GM12872 (cell line): Measurements from ENCODE around the gene GCAT.

ENCODE experiments used
- CTCF ChIP-seq: IDR thresholded peaks from 3 replicates; pipeline ENCODE4 v1.5.1; 2011; ENCODE audit warnings: low read depth, mild to moderate bottlenecking, low read length, moderate library complexity; ENCODE audit not compliant: insufficient read depth

Gene GCAT

GRCh38 chr22:37764622-37765021, 43.1 kb upstream of the GCAT start:
- TF ChIP-seq CTCF, result no peak

GRCh38 chr22:37765498-37765897, 42.2 kb upstream of the GCAT start:
- TF ChIP-seq CTCF, result no peak

GRCh38 chr22:37765953-37766576, 41.7 kb upstream of the GCAT start:
- no peak for TF ChIP-seq CTCF

- peak; percentile 59; the same call in 2 of the 3 replicates for TF ChIP-seq CTCF
These were observed 39.5 kb upstream of the GCAT start for GRCh38 chr22:37768273-37768672.

- no peak for TF ChIP-seq CTCF
These were observed 38.7 kb upstream of the GCAT start for GRCh38 chr22:37769056-37769455.

- no peak for TF ChIP-seq CTCF
These were observed 36.7 kb upstream of the GCAT start for GRCh38 chr22:37771081-37771480.

GRCh38 chr22:37771702-37772427, 35.9 kb upstream of the GCAT start:
- no peak for TF ChIP-seq CTCF
